Esophagus muscularis mucosa (tissue), 4 donors: ENCODE results near the gene LOXL3. TPM values are rescaled to one million over a fixed set of nuclear protein-coding genes. Genes with fewer than 3 reads are reported as not detected.

Source experiments
- DNase-seq: peaks from one replicate; pipeline ENCODE4 v3.0.0-alpha.2; 2017; ENCODE audit errors: extremely low spot score
- H3K27ac ChIP-seq, 4 donors: fragments of 200-600 bp; sonication (generic); replicated peaks in 1 of 4; 1 replicate in 3 of 4; 2 replicates in 1 of 4; pipeline ENCODE4 v1.5.1; 2016 to 2019; ENCODE audit warnings: mild to moderate bottlenecking in 1 of 4
- H3K27me3 ChIP-seq, 4 donors: fragments of 200-600 bp; sonication (generic); one replicate each; pipeline versions ENCODE4 v1.5.1 to v1.6.0; 2016 to 2019
- H3K36me3 ChIP-seq, 4 donors: fragments of 200-600 bp; sonication (generic); one replicate each; pipeline ENCODE4 v1.5.1; 2016 to 2019
- H3K4me1 ChIP-seq, 4 donors: fragments of 200-600 bp; sonication (generic); one replicate each; pipeline ENCODE4 v1.5.1; 2016 to 2019
- H3K4me3 ChIP-seq, 4 donors: fragments of 200-600 bp; sonication (generic); 1 replicate in 2 of 4; 2 replicates in 2 of 4; pipeline ENCODE4 v1.5.1; 2016 to 2019; ENCODE audit warnings: mild to moderate bottlenecking in 4 of 4, moderate library complexity in 1 of 4
- H3K9me3 ChIP-seq, 4 donors: fragments of 200-600 bp; sonication (generic); 1 replicate in 3 of 4; 2 replicates in 1 of 4; pipeline ENCODE4 v1.5.1; 2016 to 2019
- EP300 ChIP-seq: sonication (generic); formaldehyde crosslinking; IDR thresholded peaks from one replicate; pipeline ENCODE4 v1.6.1; 2017; ENCODE audit warnings: antibody characterized with exemption
- POLR2A ChIP-seq: fragments of 450-650 bp; IDR thresholded peaks from one replicate; pipeline ENCODE4 v1.6.1; 2017; ENCODE audit warnings: antibody characterized with exemption, moderate library complexity, mild to moderate bottlenecking, low read depth
- POLR2AphosphoS5 ChIP-seq, 2 donors: sonication (generic); formaldehyde crosslinking; IDR thresholded peaks; one replicate each; pipeline ENCODE4 v1.6.1; 2017; ENCODE audit warnings: antibody characterized with exemption in 2 of 2
- WGBS: methylation state at CpG from one replicate; pipeline ENCODE4 v1.1.5; 2018; 5-methylcytosine and 5-hydroxymethylcytosine counted together
- intact Hi-C: fragments of 100-400 bp; cut with DNase I; formaldehyde crosslinking; loops from one replicate; pipeline ENCODE4 v1.15.1; 2023
- total RNA-seq, 4 donors: library from RNA; depleted of rRNA; stranded (reverse); fragments of >200 nt; gene quantifications; one replicate each; pipeline versions ENCODE4 v1.1.0 to v1.2.1, GENCODE V29; 2016
- TF ChIP-seq, protein P1 (sequence below), 3 experiments: fragments of 200-600 bp in 2 of 3; fragments of 450-650 bp in 1 of 3; sonication (generic) in 2 of 3; IDR thresholded peaks; one replicate each; pipeline ENCODE4 v1.5.1; 2017 to 2019; ENCODE audit warnings: antibody characterized with exemption in 3 of 3, mild to moderate bottlenecking in 2 of 3, moderate library complexity in 1 of 3

LOXL3 gene
- total RNA-seq, 4 donors from 2014 or later = 7.1 to 8.6 (median 7.7) TPM

DNA sequence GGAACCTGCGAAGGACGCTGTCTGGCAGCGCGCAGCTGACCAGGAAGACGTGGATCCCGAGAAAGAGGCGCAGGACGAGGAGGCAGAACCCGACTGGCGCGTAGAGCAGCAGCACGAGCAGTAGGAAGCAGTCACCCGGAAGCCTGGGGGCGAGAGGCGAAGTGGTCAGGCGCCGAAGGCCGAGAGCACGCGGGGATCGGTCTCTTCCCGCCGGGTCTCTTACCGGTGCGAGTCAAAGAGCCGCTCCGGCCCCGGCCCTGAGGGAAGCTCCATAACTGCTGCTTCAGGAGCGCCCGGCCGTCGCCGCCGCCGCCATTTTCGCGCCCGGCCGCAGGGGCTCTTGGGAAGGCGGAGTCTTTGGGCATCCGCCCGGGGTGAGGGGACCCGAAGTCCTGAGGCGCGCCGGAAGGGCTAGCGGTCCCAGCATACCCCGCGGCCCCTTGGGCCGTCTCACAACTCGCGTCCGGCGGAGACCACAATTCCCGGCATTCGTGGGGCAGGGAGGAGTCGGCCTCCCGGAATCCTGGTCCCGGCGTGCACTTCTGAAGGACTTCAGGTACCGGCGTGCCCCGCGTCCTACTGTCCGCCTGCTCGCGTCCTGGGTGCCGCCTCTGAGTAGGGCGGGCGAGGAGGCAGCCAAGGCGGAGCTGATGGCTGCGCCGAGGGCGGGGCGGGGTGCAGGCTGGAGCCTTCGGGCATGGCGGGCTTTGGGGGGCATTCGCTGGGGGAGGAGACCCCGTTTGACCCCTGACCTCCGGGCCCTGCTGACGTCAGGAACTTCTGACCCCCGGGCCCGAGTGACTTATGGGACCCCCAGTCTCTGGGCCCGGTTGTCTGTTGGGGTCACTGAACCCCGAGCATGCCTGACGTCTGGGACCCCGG lies 24.1 kb downstream of the LOXL3 start, which contains the start of the genes AUP1 and HTRA2:
Gene AUP1, minus strand, starts transcription at position 350 of the 882 bp plus-strand sequence. Its CDS starts 77 bp downstream, at position 273.
Gene HTRA2, plus strand, starts transcription at position 577 of the 882 bp plus-strand sequence. Its CDS starts 74 bp downstream, at position 651.
- Histone ChIP-seq H3K27me3 (no peaks in the 10 kb centered on the region), H3K9me3 (no peaks in the 10 kb centered on the region), H3K36me3 (peaks cover 30 to 58% (median 49%) of the 10 kb centered on the region in 4 donors), H3K27ac (peak within 1 kb of the TSS; percentile 83 to 89 (median 87)), H3K4me3 (peak within 1 kb of the TSS; percentile 62 to 92 (median 86)), H3K4me1 (peaks cover 24 to 42% (median 33%) of the 10 kb centered on the region in 4 donors)
- peak; percentile 99 for DNase-seq
- TF ChIP-seq EP300 (no peak), POLR2A (peak; percentile 53), POLR2AphosphoS5 (IDR thresholded peaks at IDR 0.05) (peak; percentile 92 to 95)
- TF ChIP-seq, protein P1, sequence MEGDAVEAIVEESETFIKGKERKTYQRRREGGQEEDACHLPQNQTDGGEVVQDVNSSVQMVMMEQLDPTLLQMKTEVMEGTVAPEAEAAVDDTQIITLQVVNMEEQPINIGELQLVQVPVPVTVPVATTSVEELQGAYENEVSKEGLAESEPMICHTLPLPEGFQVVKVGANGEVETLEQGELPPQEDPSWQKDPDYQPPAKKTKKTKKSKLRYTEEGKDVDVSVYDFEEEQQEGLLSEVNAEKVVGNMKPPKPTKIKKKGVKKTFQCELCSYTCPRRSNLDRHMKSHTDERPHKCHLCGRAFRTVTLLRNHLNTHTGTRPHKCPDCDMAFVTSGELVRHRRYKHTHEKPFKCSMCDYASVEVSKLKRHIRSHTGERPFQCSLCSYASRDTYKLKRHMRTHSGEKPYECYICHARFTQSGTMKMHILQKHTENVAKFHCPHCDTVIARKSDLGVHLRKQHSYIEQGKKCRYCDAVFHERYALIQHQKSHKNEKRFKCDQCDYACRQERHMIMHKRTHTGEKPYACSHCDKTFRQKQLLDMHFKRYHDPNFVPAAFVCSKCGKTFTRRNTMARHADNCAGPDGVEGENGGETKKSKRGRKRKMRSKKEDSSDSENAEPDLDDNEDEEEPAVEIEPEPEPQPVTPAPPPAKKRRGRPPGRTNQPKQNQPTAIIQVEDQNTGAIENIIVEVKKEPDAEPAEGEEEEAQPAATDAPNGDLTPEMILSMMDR (IDR thresholded peaks at IDR 0.05) = peak in 1 of 3 experiments; percentile 20
- WGBS = 1% methylated on average over 36 of the region's 87 CpGs
- intact Hi-C loops = loop anchor here (1.0 to 5.0 kb wide), 4 partner anchors 25 to 58 kb away; partner anchors contain the start of gene DOK1

DNA sequence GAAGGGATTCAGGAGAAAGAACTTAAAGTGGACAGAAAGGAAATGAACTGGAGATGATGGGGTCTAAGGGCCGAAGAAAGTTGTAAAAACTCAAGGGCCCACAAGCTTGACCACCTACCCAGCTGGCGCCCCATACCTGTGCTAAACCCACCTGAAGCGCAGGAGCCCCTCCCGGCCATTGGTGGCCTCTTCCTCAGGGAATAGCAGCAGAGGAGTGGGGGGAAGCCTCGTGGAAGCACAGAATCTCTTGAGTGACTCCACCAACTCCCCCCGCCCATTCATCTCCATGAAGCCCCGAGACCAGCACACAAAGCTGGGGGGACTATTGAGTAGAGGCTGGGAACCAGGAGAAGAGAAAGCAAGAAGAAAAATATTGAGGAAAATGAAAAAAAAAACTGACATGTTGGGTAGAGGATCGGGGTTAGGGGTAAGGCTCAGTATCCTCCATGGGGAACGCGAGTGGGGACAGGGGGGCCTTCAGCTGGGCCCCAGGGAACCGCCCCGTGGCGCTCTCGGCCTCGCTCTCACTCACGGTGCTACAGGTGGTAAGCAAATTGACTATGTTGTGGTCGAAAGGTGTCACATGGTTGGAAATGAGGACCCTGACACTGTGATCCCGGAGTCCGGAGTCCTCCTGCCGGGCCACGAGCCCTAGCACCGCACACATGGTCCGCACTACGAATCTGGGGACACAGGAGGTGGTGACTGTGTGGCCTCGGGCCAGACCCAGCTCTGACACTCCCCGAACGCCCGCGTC lies 25.0 kb downstream of the LOXL3 start:
- H3K36me3 ChIP-seq = peaks cover 30 to 52% (median 47%) of the 10 kb centered on the region in 4 donors
- intact Hi-C loops = loop anchor here (1.0 to 5.0 kb wide), 4 partner anchors 26 to 59 kb away; partner anchors contain the start of gene DOK1
- 26% methylated on average over 17 of the region's 29 CpGs for WGBS

DNA sequence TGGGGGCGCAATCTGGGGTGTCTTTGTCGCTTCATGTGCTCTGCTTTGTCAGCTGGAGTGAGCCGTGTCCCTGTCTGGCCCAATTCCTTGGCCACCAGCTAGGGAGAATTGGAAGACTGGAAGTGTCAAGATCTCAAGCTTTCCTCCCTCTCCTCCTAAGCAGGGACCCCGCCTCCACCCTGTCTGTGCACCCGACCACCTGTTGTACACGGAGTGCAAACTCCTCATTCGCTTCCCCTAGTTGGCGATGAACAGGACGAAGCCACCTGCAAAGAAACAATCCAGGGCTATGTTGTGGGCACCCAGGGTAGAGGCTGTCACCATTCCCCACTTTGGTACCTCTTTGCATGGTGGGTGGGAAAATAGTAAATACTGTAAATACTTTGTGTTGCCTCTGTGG lies 26.0 kb downstream of the LOXL3 start:
- no peak overlapping the region for H3K27ac ChIP-seq
- no peaks in the 10 kb centered on the region for H3K27me3 ChIP-seq
- H3K9me3 ChIP-seq = no peaks in the 10 kb centered on the region
- peaks cover 24 to 42% (median 33%) of the 10 kb centered on the region in 4 donors for H3K4me1 ChIP-seq
- DNase-seq = no peak
- TF ChIP-seq, protein P1 (IDR thresholded peaks at IDR 0.05) = no peak
- TF ChIP-seq POLR2AphosphoS5 (IDR thresholded peaks at IDR 0.05) (no peak), POLR2A (no peak), EP300 (no peak)
- 91% methylated on average over 9 of the region's 9 CpGs for WGBS
- H3K36me3 ChIP-seq = peaks cover 27 to 42% (median 37%) of the 10 kb centered on the region in 4 donors
- intact Hi-C loops = loop anchor here (2.0 to 5.0 kb wide), 3 partner anchors 25 to 60 kb away; no protein-coding TSS in a partner anchor
- H3K4me3 ChIP-seq = no peak overlapping the region

More for the DNA sequence above, 25.0 kb downstream of the LOXL3 start:
- Histone ChIP-seq H3K27ac (peak overlapping the region; percentile 83 to 89 (median 87)), H3K27me3 (no peaks in the 10 kb centered on the region), H3K9me3 (no peaks in the 10 kb centered on the region), H3K4me3 (peak overlapping the region; percentile 62 to 92 (median 86)), H3K4me1 (peaks cover 24 to 42% (median 33%) of the 10 kb centered on the region in 4 donors)
- no peak for TF ChIP-seq POLR2A
- TF ChIP-seq EP300 = no peak
- TF ChIP-seq, protein P1 (IDR thresholded peaks at IDR 0.05) = no peak
- TF ChIP-seq POLR2AphosphoS5 (IDR thresholded peaks at IDR 0.05) = no peak
- no peak for DNase-seq

- intact Hi-C loops = loop anchor here (5.0 kb wide), 2 partner anchors 39 to 61 kb away; no protein-coding TSS in a partner anchor
- no peak for TF ChIP-seq POLR2A
- TF ChIP-seq, protein P1 (IDR thresholded peaks at IDR 0.05) = no peak
- no peak for TF ChIP-seq POLR2AphosphoS5 (IDR thresholded peaks at IDR 0.05)
Observed at GRCh38 chr2:74526649-74527230, 27.0 kb downstream of the LOXL3 start.

More at GRCh38 chr2:74526649-74527230, 27.0 kb downstream of the LOXL3 start:
- peaks cover 24 to 38% (median 32%) of the 10 kb centered on the region in 4 donors for H3K4me1 ChIP-seq
- no peaks in the 10 kb centered on the region for H3K9me3 ChIP-seq
- H3K4me3 ChIP-seq = no peak overlapping the region
- WGBS = 97% methylated on average over 9 of the region's 11 CpGs
- no peak for DNase-seq
- H3K27ac ChIP-seq = no peak overlapping the region
- H3K36me3 ChIP-seq = peaks cover 24 to 34% (median 30%) of the 10 kb centered on the region in 4 donors
- H3K27me3 ChIP-seq = no peaks in the 10 kb centered on the region
